NCI-H345 (cell line): Measurements from ENCODE around the gene S100A1.
"Not testable (repeated sequence)": the region's sequence is repeated elsewhere in the genome, so short reads cannot be mapped to it uniquely, and the experiment has no call there.

Source experiments
- DNase-seq: peaks from one replicate; lab custom pipeline; 2025; lab: John Stamatoyannopoulos, UW

Gene S100A1

DNA sequence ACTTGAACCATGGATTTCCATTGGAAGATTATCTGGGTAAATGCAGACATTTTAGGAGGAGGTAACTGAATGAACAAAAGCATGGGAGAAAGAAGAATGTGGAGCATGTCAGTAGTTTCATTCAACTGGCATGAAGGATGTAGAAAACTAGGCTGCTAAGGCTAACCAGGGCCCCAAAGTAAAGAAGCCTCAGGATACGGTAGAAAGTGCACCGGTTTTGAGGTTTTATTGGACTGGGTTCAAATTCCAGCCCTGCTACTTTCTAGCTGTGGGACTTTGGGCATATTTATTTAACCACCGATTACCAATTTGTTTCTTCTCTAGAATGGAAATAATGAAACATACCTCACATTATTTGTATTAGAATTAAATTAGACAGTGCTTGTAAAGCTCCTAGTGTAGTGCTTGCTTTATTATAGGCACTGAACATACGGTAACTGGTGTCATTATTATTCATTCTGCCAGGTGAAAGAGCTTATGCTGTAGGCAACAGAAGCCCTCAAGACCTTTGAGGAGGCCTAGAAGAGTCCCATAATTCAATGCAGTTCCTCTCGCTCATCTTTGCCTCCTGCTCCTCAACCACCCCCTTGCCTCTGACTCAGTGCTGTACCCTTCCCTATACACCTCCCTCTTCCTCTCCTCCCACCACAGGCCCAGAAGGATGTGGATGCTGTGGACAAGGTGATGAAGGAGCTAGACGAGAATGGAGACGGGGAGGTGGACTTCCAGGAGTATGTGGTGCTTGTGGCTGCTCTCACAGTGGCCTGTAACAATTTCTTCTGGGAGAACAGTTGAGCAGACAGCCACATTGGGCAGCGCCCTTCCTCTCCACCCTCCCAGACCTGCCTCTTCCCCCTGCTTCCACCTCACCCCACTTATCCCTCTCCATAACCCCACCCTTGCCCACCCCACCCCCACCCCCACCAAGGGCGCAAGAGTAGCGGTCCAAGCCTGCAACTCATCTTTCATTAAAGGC, 3.1 kb downstream of the S100A1 start:
- no peak for DNase-seq

DNA sequence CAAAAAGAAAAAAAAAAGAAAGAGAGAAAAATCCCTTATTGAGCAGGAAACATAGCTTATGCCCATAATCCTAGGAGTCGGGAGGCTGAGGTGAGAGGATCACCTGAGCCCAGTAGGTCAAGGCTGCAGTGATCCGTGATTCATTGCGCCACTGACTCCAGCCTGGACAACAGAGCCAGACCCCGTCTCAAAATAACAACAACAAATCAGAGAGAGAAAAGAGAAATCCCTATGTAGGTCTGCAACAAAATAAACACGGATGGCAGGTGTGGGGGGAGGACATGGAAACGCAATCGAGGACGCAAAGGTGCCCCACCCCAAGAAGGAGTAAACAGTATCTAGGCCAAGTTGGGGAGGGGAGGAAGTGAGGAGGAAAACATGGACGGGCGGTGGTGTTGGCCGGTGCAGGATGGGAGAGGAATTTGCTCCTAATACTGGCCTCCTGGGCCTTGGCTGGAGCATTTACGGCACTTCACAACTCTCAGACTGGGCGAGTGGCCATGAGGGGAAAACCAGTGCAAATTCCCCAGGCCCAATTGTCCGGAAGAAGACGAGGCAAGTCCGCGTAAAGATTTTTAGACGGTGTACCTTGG, 5.0 kb downstream of the S100A1 start:
- DNase-seq = peak; percentile 74

DNA sequence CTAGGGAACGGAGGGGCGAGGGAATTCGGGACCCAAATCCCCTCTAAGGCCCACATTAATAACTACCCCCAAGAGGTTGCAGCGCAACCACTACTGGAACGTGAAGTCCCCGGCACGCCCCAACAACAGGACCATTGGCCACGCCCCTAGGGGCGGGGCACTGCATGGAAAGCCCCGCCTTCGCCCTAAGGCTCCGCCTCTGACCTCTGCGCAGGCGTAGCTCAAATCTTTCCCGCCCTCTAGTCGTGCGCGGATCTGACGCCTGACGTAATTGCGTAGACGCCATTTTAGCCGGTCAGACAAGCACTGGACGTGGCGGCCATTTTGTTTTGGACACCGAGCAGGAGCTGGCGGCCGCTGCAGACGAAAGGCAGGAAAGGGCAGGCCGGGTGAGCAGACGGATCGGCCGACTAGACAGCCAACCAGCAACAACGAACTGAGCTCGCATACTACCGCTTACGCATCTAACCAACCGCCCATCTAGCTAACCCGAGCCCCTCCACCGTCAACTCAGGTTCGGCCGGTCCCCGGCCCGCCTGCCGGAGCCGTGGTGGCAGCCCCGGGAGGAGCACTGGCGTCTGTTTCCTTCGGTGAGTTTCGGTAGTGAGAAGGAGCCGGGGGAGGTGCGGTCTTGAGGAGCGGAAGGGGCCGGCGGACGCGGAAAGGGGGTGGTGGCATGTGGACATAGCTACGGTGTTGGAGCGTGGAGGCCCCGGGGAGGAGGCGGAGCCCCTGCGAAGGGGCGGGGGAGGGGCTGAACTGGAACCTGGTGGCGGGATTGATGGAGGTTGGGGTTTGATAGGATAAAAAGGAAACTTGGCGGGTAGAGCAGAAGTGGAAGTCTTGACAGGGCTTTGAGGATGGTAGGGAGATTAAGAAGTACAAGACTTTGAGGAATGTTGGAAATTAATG, 5.8 kb downstream of the S100A1 start, which contains the start of gene CHTOP:
Gene CHTOP (plus strand): TSS at position 313 of the 912 bp plus-strand sequence. CDS start 2,523 bp downstream, outside the sequence.
- peak; percentile 100 for DNase-seq

GRCh38 chr1:153635872-153636271, 7.6 kb downstream of the S100A1 start:
- DNase-seq = no peak

DNA sequence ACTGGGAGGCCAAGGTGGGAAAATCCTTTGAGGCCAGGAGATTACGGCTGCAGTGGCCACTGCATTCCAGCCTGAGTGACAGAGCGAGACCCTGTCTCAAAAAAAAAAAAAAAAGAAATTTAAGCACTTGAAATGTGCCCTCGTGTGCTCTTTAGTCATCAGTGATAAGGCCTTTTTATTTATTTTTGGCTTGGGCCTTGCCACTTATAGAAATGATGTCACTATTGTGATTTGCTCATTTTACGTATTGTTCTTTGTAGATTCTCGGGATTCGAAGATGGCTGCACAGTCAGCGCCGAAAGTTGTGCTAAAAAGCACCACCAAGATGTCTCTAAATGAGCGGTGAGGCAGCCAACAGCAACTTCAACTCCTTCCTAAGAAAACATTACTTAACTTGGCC, 8.1 kb downstream of the S100A1 start:
- DNase-seq = no peak

DNA sequence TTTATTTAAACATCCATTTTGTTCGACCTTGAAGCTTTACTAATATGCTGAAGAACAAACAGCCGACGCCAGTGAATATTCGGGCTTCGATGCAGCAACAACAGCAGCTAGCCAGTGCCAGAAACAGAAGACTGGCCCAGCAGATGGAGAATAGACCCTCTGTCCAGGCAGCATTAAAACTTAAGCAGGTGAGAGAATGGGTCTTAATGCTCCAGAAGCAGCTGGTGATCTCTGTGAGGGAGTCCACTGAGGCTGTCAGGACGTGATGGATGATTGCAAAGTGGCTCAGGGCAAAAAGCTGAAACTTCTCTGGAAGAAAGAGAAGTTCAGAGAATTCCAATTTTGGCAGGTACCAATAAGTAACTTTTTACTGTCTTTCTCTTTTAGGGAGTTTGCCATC, 10.0 kb downstream of the S100A1 start:
- no peak for DNase-seq

GRCh38 chr1:153639280-153639679, 11.0 kb downstream of the S100A1 start:
- DNase-seq = no peak

- not testable (repeated sequence) for DNase-seq
These were observed 12.0 kb downstream of the S100A1 start for GRCh38 chr1:153640213-153640612.

DNA sequence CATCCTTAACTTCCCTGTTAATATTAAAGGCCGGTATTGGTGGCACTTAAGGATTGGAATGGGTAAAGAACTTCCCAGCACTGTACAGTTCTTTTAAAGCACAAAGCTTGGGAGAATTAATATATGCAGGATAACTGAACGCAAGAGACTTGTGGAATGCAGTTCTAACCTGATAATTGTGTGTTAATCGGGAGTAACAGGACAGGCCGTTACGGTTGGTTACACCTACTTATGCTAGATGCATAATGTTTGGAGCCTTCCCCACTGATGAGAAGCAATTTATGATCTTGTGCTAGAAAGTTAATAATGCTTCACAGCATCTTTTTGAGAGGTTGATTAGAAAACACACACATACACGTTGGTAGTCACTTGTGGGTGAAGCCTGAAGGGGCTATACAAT, 12.6 kb downstream of the S100A1 start:
- no peak for DNase-seq

GRCh38 chr1:153642161-153642560, 13.9 kb downstream of the S100A1 start:
- no peak for DNase-seq

- DNase-seq = no peak
These were observed 14.9 kb downstream of the S100A1 start for GRCh38 chr1:153643100-153643499.

GRCh38 chr1:153643816-153644215, 15.6 kb downstream of the S100A1 start:
- DNase-seq = no peak

- no peak for DNase-seq
These were observed 18.6 kb downstream of the S100A1 start for GRCh38 chr1:153646672-153647345.

- DNase-seq = no peak
These were observed 19.1 kb downstream of the S100A1 start for GRCh38 chr1:153647346-153647714.

GRCh38 chr1:153648000-153648643, 19.9 kb downstream of the S100A1 start:
- DNase-seq = no peak

GRCh38 chr1:153649137-153649862, 21.1 kb downstream of the S100A1 start:
- no peak for DNase-seq

DNA sequence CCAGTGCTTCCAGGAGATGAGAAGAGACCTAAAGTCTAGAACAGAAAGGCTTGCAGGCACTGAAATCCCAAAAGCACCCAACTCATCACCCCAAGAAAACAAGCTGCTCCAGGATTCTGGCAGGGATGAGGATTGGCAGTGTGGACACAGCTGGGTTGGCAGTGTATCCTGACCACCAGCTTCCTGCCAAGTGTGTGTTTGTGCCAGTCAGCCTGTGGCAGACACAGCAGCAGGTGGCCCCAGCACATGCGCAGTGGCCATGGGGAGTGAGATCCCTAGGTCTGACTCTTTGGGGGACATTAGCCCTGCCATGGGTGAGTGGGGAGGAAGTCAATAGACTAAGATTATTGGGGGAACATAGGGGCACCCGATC, 21.6 kb downstream of the S100A1 start:
- peak; percentile 29 for DNase-seq

DNA sequence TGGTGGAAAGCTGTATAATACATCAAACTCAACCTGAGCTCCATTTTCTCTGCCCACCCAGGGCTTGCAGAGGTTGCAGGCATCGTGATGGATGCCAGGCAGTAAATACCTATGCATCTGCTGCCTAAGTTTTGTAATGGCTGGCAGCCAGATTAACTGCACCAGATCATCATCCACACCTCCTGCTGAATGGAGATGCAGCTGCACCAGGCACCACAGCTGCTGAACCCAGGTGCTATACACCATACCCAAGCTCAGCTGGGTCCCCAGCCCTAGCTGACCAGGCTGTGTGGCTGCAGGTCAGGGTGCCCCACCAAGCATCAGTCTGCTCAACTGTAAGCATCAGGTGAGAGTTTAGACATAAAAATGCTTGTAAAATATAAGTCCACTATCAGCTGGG, 23.5 kb downstream of the S100A1 start:
- no peak for DNase-seq

DNA sequence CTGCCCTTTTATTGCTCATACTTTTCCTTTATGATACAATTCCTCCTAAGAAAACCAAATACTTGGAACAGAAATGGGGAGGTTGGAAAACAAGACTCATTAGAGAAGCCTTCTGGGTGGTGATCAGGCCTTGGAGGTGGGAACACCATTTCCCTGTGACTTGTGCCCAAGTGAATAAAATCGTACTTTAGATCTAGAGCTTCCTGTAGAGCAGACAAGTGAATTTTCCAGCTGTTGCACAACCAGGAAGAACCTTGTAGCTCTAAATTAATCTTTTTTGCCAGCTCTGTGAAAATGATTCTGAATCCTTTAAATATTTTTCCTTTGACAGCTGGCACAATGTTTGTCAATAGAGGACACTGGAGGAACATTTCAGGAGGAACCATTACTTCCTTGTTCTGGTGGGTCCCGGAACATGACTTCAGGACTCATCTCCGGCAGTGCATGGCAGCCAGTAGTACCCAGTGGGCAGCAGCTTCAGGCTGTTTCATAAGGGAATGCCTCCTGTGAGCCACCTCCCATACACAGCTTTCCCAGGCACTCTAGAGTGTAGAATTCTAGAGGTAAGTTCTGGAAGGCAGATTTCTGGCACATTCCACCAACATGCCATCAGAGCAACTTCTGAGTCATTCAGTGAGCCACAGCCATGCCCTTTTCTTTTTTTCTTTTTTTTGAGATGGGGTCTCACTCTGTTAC, 24.7 kb downstream of the S100A1 start:
- DNase-seq = no peak

- no peak for DNase-seq
These were observed 27.1 kb downstream of the S100A1 start for GRCh38 chr1:153655333-153655732.
